ENCODE measurements around the gene NIT1. TPM values are rescaled to one million over a fixed set of nuclear protein-coding genes. Genes with fewer than 3 reads are reported as not detected.

NIT1 gene
- total RNA-seq, 1 donor from 2014 or later, result 31.9 TPM

GRCh38 chr1:161128591-161129420 lies 10.9 kb downstream of the NIT1 start:
- H3K27me3 ChIP-seq (ENCODE audit: low read depth), result no peaks in the 10 kb centered on the region
- H3K4me3 ChIP-seq, result no peak overlapping the region
- H3K9me3 ChIP-seq (replicated peaks), result no peaks in the 10 kb centered on the region
- TF ChIP-seq CTCF (IDR thresholded peaks at IDR 0.05; ENCODE audit: borderline replicate concordance), result no peak
- DNase-seq, result no peak
- H3K27ac ChIP-seq (replicated peaks), result no peak overlapping the region
- intact Hi-C loops (cut with micrococcal nuclease), result no loop called here
- peaks cover 60% of the 10 kb centered on the region for H3K4me1 ChIP-seq
- peaks cover 54% of the 10 kb centered on the region for H3K36me3 ChIP-seq

GRCh38 chr1:161130266-161130665 lies 12.4 kb downstream of the NIT1 start:
- H3K4me1 ChIP-seq, result peaks cover 70% of the 10 kb centered on the region
- intact Hi-C loops (cut with micrococcal nuclease), result no loop called here
- peak overlapping the region; percentile 97 for H3K27ac ChIP-seq (replicated peaks)
- H3K27me3 ChIP-seq (ENCODE audit: low read depth), result no peaks in the 10 kb centered on the region
- peaks cover 39% of the 10 kb centered on the region for H3K36me3 ChIP-seq
- TF ChIP-seq CTCF (IDR thresholded peaks at IDR 0.05; ENCODE audit: borderline replicate concordance), result no peak
- DNase-seq, result no peak
- H3K4me3 ChIP-seq, result peak overlapping the region; percentile 5
- no peaks in the 10 kb centered on the region for H3K9me3 ChIP-seq (replicated peaks)

GRCh38 chr1:161131523-161132409 lies 13.9 kb downstream of the NIT1 start:
- Histone ChIP-seq H3K27ac (replicated peaks) (peak overlapping the region; percentile 97), H3K4me1 (peaks cover 70% of the 10 kb centered on the region), H3K36me3 (peaks cover 24% of the 10 kb centered on the region), H3K9me3 (replicated peaks) (no peaks in the 10 kb centered on the region), H3K27me3 (ENCODE audit: low read depth) (no peaks in the 10 kb centered on the region), H3K4me3 (peak overlapping the region; percentile 80)
- intact Hi-C loops (cut with micrococcal nuclease), result no loop called here
- DNase-seq, result no peak
- TF ChIP-seq CTCF (IDR thresholded peaks at IDR 0.05; ENCODE audit: borderline replicate concordance), result no peak

GRCh38 chr1:161132410-161133219 lies 14.7 kb downstream of the NIT1 start, which contains the start of gene DEDD:
Gene DEDD, minus strand, starts transcription at chr1:161132667. Its CDS starts 8,205 bp downstream, at chr1:161124462.
- H3K27ac ChIP-seq (replicated peaks), result peak within 1 kb of the TSS; percentile 97
- peak within 1 kb of the TSS; percentile 80 for H3K4me3 ChIP-seq
- H3K27me3 ChIP-seq (ENCODE audit: low read depth), result no peaks in the 10 kb centered on the region
- no peak for TF ChIP-seq CTCF (IDR thresholded peaks at IDR 0.05; ENCODE audit: borderline replicate concordance)
- H3K9me3 ChIP-seq (replicated peaks), result no peaks in the 10 kb centered on the region
- peaks cover 71% of the 10 kb centered on the region for H3K4me1 ChIP-seq
- peaks cover 16% of the 10 kb centered on the region for H3K36me3 ChIP-seq
- peak; percentile 93 for DNase-seq
- intact Hi-C loops (cut with micrococcal nuclease), result no loop called here

Measured in left ventricle myocardium inferior (tissue), 1 donor.